PC-9 (cell line): ENCODE results near the gene FBXL14.

Source experiments
- CTCF ChIP-seq: fragments of 200-600 bp; sonication (generic); conservative IDR thresholded peaks from 2 replicates; pipeline ENCODE4 v1.6.1; 2017; ENCODE audit warnings: mixed run types, antibody characterized with exemption, mild to moderate bottlenecking, moderate library complexity
- EZH2 ChIP-seq: fragments of 200-600 bp; sonication (generic); IDR thresholded peaks from 2 replicates; pipeline ENCODE4 v1.8.0; 2017; ENCODE audit warnings: antibody characterized with exemption, low read depth

DNA sequence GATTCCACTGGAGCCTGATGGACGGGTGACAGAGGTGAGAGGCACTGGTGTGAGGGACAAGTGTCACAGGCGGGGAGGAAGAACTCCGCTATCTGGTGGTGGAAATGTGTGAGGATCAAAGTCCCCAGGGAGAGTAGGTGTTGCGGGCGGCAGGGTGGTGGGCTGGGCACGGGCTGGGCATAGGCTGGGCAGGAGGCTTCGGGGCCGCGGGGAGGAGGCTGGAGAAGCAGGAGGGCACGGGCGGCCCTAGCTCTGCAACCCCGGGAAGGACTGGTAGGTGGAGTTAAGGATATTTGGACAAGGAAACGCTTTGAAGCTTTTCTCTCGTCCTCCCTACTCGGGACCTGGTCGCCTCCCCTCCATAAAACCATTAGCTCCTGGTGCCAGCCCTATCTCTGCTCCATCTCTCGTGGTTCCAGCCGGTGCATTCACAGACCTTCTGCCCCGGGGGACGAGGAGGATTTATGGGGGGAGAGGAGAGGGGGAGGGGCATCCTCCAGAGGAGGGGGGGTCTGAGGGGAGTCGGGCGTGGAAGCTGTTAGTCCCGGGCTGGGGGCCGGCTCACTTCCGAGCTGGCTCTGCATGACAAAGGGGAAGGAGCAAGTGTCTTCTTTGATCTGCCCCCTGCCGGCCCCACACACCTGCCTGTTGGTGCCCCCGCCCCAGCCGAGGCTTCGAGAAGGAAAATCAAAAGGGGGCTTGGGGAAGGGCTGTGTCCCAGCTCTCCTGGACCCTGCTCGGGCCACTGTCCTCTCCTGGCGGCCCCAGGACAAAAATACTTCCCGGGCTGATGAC lies 35.2 kb upstream of the FBXL14 start:
- TF ChIP-seq CTCF (no peak), EZH2 (no peak)
